BJ (cell line): Measurements from ENCODE around the gene MOGAT1. TPM values are rescaled to one million over a fixed set of nuclear protein-coding genes. Genes with fewer than 3 reads are reported as not detected.

Experiments
- CTCF ChIA-PET: fragments of 350-600 bp; formaldehyde crosslinking; extraction: SDS; loops from one replicate; lab custom pipeline; 2021; ENCODE audit warnings: antibody characterized with exemption, inconsistent platforms; lab: Yijun Ruan, JAX
- POLR2A ChIA-PET: fragments of 300-600 bp; sonication (Branson Sonifier 250); formaldehyde crosslinking; extraction: SDS; loops from one replicate; lab custom pipeline; 2021; ENCODE audit warnings: antibody characterized with exemption; lab: Charles Lee
- DNase-seq: peaks from one replicate; pipeline ENCODE4 v3.0.0-alpha.2; 2011; ENCODE audit warnings: low read depth
- H3K27me3 ChIP-seq: 2 replicates; pipeline ENCODE4 v1.6.0; 2011; ENCODE audit warnings: low read length; ENCODE audit not compliant: control insufficient read depth, insufficient read depth
- H3K36me3 ChIP-seq: 2 replicates; pipeline ENCODE4 v1.5.1; 2011; ENCODE audit warnings: low read length; ENCODE audit not compliant: control insufficient read depth, insufficient read depth
- H3K4me3 ChIP-seq: 2 replicates; pipeline ENCODE4 v1.5.1; 2011; ENCODE audit warnings: low read depth, mild to moderate bottlenecking, control low read depth, low read length
- CTCF ChIP-seq: IDR thresholded peaks from 2 replicates; pipeline ENCODE4 v1.5.1; 2011; ENCODE audit warnings: low read depth, mild to moderate bottlenecking, control low read depth, inconsistent platforms, low read length, moderate library complexity; ENCODE audit not compliant: insufficient read depth
- polyA plus RNA-seq: library from polyadenylated mRNA; depleted of rRNA; stranded (reverse); fragments of >200 nt; gene quantifications from 2 replicates; pipeline ENCODE4 v1.2.3, GENCODE V29; 2011

The MOGAT1 gene
- polyA plus RNA-seq, 1 experiment, result not detected

GRCh38 chr2:222722327-222722946 is 51.0 kb downstream of the MOGAT1 start:
- POLR2A ChIA-PET, result interaction anchor here (0.6 kb wide), 1 partner anchor 415 kb away, joined by 6 read pairs; no protein-coding TSS in a partner anchor
- H3K36me3 ChIP-seq, result no peaks in the 10 kb centered on the region
- no peaks in the 10 kb centered on the region for H3K27me3 ChIP-seq
- peak; percentile 79 for DNase-seq
- TF ChIP-seq CTCF, result no peak
- CTCF ChIA-PET, result interaction anchor here (0.7 to 2.1 kb wide), 7 partner anchors 9 to 178 kb away, joined by 3 to 8 read pairs (median 4); no protein-coding TSS in a partner anchor
- no peak overlapping the region for H3K4me3 ChIP-seq

GRCh38 chr2:222724208-222724607 is 52.8 kb downstream of the MOGAT1 start:
- TF ChIP-seq CTCF, result no peak
- Histone ChIP-seq H3K36me3 (no peaks in the 10 kb centered on the region), H3K4me3 (no peak overlapping the region), H3K27me3 (no peaks in the 10 kb centered on the region)
- ChIA-PET CTCF (interaction anchor here (0.7 to 1.4 kb wide), 3 partner anchors 29 to 336 kb away, joined by 3 to 4 read pairs (median 3); no protein-coding TSS in a partner anchor), POLR2A (no interaction called here)
- DNase-seq, result no peak

- ChIA-PET CTCF (interaction anchor here (0.6 to 2.3 kb wide), 2 partner anchors 8 to 243 kb away, joined by 3 to 5 read pairs; no protein-coding TSS in a partner anchor), POLR2A (no interaction called here)
- no peak overlapping the region for H3K4me3 ChIP-seq
- H3K27me3 ChIP-seq, result no peaks in the 10 kb centered on the region
- TF ChIP-seq CTCF, result no peak
- no peak for DNase-seq
- no peaks in the 10 kb centered on the region for H3K36me3 ChIP-seq
Observed at GRCh38 chr2:222728621-222729020, 57.2 kb downstream of the MOGAT1 start.

GRCh38 chr2:222730366-222730999 is 59.0 kb downstream of the MOGAT1 start:
- TF ChIP-seq CTCF, result no peak
- DNase-seq, result no peak
- ChIA-PET POLR2A (interaction anchor here (0.7 kb wide), 1 partner anchor 181 kb away, joined by 3 read pairs; no protein-coding TSS in a partner anchor), CTCF (interaction anchor here (1.2 to 1.3 kb wide), 2 partner anchors 21 to 23 kb away, joined by 4 to 5 read pairs; no protein-coding TSS in a partner anchor)
- Histone ChIP-seq H3K4me3 (no peak overlapping the region), H3K27me3 (no peaks in the 10 kb centered on the region), H3K36me3 (no peaks in the 10 kb centered on the region)

GRCh38 chr2:222731201-222731621 is 59.8 kb downstream of the MOGAT1 start:
- POLR2A ChIA-PET, result interaction anchor here (0.7 kb wide), 1 partner anchor 181 kb away, joined by 3 read pairs; no protein-coding TSS in a partner anchor
- DNase-seq, result no peak
- no peaks in the 10 kb centered on the region for H3K36me3 ChIP-seq
- no peak for TF ChIP-seq CTCF
- no peak overlapping the region for H3K4me3 ChIP-seq
- CTCF ChIA-PET, result interaction anchor here (1.2 to 1.3 kb wide), 2 partner anchors 22 to 23 kb away, joined by 4 to 5 read pairs; no protein-coding TSS in a partner anchor
- H3K27me3 ChIP-seq, result no peaks in the 10 kb centered on the region
